ENCODE results near the gene MEIG1. TPM values are rescaled to one million over a fixed set of nuclear protein-coding genes. Genes with fewer than 3 reads are reported as not detected.
"Not testable (repeated sequence)": the region's sequence is repeated elsewhere in the genome, so short reads cannot be mapped to it uniquely, and the experiment has no call there.

The MEIG1 gene
- total RNA-seq, 1 experiment from 2014 or later = 1.7 TPM

DNA sequence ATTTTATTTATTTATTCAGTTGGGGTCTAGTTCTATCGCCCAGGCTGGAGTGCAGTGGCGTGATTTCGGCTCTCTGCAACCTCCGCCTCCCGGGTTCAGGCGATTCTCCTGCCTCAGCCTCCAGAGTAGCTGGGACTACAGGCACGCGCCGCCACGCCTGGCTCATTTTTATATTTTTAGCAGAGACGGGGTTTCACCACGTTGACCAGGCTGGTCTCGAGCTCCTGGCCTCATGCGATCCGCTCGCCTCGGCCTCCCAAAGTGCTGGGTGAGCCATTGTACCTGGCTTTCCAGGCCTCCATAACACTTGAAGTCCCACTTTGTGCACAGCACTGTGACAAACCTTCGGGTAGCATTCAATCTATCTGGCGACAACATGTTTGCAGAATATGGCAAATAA, 4.3 kb upstream of the MEIG1 start:
- BruUV-seq (replicated peaks) = no TSS peak
- peak overlapping the region; percentile 90 for H3K27ac Mint-ChIP-seq (ENCODE audit: low read depth, unreplicated experiment)
- no peaks in the 10 kb centered on the region for H3K27me3 Mint-ChIP-seq (ENCODE audit: insufficient read depth, unreplicated experiment)
- H3K9me3 Mint-ChIP-seq (ENCODE audit: unreplicated experiment) = no peaks in the 10 kb centered on the region
- POLR2A ChIA-PET = interaction anchor here (0.8 to 3.2 kb wide), 15 partner anchors 7 to 214 kb away, joined by 3 to 32 read pairs (median 5); partner anchors contain the start of genes CDNF, HSPA14, MSANTD7 and NMT2
- intact Hi-C loops (cut with micrococcal nuclease) = loop anchor here (5.0 kb wide), 2 partner anchors 118 to 152 kb away; partner anchors contain the start of genes CDNF, HSPA14 and MSANTD7
- peaks cover 5% of the 10 kb centered on the region for H3K4me1 Mint-ChIP-seq (ENCODE audit: insufficient read depth, unreplicated experiment)
- no peaks in the 10 kb centered on the region for H3K36me3 Mint-ChIP-seq (ENCODE audit: insufficient read depth, unreplicated experiment)
- CTCF ChIA-PET = interaction anchor here (0.6 to 2.0 kb wide), 3 partner anchors 76 to 145 kb away, joined by 3 to 9 read pairs (median 3); partner anchors contain the start of gene SUV39H2
- no peak for DNase-seq (ENCODE audit: unreplicated experiment)
- TF ChIP-seq, protein P1, sequence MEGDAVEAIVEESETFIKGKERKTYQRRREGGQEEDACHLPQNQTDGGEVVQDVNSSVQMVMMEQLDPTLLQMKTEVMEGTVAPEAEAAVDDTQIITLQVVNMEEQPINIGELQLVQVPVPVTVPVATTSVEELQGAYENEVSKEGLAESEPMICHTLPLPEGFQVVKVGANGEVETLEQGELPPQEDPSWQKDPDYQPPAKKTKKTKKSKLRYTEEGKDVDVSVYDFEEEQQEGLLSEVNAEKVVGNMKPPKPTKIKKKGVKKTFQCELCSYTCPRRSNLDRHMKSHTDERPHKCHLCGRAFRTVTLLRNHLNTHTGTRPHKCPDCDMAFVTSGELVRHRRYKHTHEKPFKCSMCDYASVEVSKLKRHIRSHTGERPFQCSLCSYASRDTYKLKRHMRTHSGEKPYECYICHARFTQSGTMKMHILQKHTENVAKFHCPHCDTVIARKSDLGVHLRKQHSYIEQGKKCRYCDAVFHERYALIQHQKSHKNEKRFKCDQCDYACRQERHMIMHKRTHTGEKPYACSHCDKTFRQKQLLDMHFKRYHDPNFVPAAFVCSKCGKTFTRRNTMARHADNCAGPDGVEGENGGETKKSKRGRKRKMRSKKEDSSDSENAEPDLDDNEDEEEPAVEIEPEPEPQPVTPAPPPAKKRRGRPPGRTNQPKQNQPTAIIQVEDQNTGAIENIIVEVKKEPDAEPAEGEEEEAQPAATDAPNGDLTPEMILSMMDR (IDR thresholded peaks at IDR 0.05; ENCODE audit: unreplicated experiment) = no peak
- peak overlapping the region; percentile 92 for H3K4me3 Mint-ChIP-seq (ENCODE audit: unreplicated experiment)

DNA sequence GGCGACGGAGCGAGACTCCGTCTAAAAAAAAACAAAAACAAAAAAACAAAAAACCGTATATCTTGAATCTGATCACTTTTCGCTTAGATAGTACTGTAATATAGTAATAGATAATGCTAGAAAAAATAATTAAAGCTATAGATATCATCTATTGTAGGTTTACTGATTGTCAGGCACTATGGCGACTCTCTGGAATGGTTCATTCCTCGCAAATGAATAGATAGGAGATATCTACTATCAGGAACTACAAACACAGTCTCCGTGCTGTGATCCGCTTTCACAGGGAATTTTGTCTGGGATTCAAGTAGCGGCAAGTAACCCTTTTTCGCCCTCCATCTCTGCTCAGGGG, 342 bp upstream of the MEIG1 start:
- Mint-ChIP-seq H3K27me3 (ENCODE audit: insufficient read depth, unreplicated experiment) (no peaks in the 10 kb centered on the region), H3K36me3 (ENCODE audit: insufficient read depth, unreplicated experiment) (no peaks in the 10 kb centered on the region), H3K27ac (ENCODE audit: low read depth, unreplicated experiment) (peak overlapping the region; percentile 99), H3K4me1 (ENCODE audit: insufficient read depth, unreplicated experiment) (no peaks in the 10 kb centered on the region), H3K9me3 (ENCODE audit: unreplicated experiment) (no peaks in the 10 kb centered on the region), H3K4me3 (ENCODE audit: unreplicated experiment) (peak overlapping the region; percentile 98)
- no peak for DNase-seq (ENCODE audit: unreplicated experiment)
- intact Hi-C loops (cut with micrococcal nuclease) = no loop called here
- POLR2A ChIA-PET = interaction anchor here (0.6 to 4.8 kb wide), 16 partner anchors 10 to 1962 kb away, joined by 3 to 62 read pairs (median 4); partner anchors contain the start of genes CDNF, HSPA14, MSANTD7 and RPP38
- TSS peak; percentile 69 for BruUV-seq (replicated peaks)
- TF ChIP-seq, protein P1 (IDR thresholded peaks at IDR 0.05; ENCODE audit: unreplicated experiment) = no peak
- CTCF ChIA-PET = interaction anchor here (1.2 to 1.5 kb wide), 2 partner anchors 56 to 80 kb away, joined by 3 to 5 read pairs; partner anchors contain the start of gene SUV39H2

DNA sequence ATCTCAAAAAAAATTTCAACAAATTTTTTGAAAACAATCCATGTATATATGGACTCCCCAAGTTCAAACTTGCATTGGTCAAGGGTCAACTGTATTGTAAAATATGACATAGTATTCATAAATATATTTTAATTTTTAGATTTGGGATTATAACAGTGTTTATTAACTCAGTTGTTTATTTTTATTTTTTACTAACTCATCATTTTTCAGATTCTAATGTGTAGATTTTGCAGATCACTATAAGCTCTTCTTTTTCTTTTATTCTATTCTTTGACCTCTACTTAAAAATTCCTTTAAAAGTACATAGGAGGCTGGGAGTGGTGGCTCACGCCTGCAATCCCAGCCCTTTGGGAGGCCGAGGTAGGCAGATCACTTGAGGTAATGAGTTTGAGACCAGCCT, 8.7 kb downstream of the MEIG1 start:
- no peaks in the 10 kb centered on the region for H3K36me3 Mint-ChIP-seq (ENCODE audit: insufficient read depth, unreplicated experiment)
- intact Hi-C loops (cut with micrococcal nuclease) = no loop called here
- POLR2A ChIA-PET = interaction anchor here (0.7 kb wide), 1 partner anchor 108 kb away, joined by 4 read pairs; no protein-coding TSS in a partner anchor
- no peaks in the 10 kb centered on the region for H3K9me3 Mint-ChIP-seq (ENCODE audit: unreplicated experiment)
- no peaks in the 10 kb centered on the region for H3K27me3 Mint-ChIP-seq (ENCODE audit: insufficient read depth, unreplicated experiment)
- H3K4me3 Mint-ChIP-seq (ENCODE audit: unreplicated experiment) = no peak overlapping the region
- H3K4me1 Mint-ChIP-seq (ENCODE audit: insufficient read depth, unreplicated experiment) = no peaks in the 10 kb centered on the region
- DNase-seq (ENCODE audit: unreplicated experiment) = no peak
- TF ChIP-seq, protein P1 (IDR thresholded peaks at IDR 0.05; ENCODE audit: unreplicated experiment) = no peak
- CTCF ChIA-PET = no interaction called here
- BruUV-seq (replicated peaks) = no TSS peak
- H3K27ac Mint-ChIP-seq (ENCODE audit: low read depth, unreplicated experiment) = no peak overlapping the region

DNA sequence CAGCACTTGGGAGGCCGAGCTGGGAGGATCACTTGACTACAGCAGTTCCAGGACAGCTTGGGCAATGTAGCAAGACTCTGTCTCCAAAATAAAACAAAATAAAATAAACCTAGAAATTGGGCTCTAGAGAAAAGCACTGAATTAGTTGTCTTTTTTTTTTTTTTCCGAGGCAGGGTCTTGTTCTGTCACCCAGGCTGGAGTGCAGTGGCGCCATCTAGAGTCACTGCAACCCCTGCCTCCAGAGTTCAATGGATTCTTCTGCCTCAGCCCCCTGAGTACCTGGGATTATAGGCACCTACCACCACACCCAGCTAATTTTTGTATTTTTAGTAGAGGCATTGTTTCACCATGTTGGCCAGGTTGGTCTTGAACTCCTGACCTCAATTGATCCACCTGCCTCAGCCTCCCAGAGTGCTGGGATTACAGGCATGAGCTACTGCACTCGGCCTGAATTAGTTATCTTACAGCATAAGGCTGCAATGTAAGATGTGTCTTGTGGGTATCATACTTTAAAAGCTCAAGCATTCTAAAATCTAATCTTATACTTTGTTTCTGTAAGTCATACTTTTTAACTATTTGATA, 12.8 kb downstream of the MEIG1 start:
- Mint-ChIP-seq H3K27me3 (ENCODE audit: insufficient read depth, unreplicated experiment) (no peaks in the 10 kb centered on the region), H3K9me3 (ENCODE audit: unreplicated experiment) (no peaks in the 10 kb centered on the region), H3K27ac (ENCODE audit: low read depth, unreplicated experiment) (no peak overlapping the region), H3K4me3 (ENCODE audit: unreplicated experiment) (no peak overlapping the region), H3K36me3 (ENCODE audit: insufficient read depth, unreplicated experiment) (no peaks in the 10 kb centered on the region), H3K4me1 (ENCODE audit: insufficient read depth, unreplicated experiment) (peaks cover 9% of the 10 kb centered on the region)
- POLR2A ChIA-PET = interaction anchor here (0.7 to 1.7 kb wide), 4 partner anchors 8 to 153 kb away, joined by 3 to 7 read pairs (median 4); no protein-coding TSS in a partner anchor
- TF ChIP-seq, protein P1 (IDR thresholded peaks at IDR 0.05; ENCODE audit: unreplicated experiment) = peak; percentile 47
- CTCF ChIA-PET = interaction anchor here (0.6 to 0.9 kb wide), 4 partner anchors 10 to 494 kb away, joined by 3 to 4 read pairs (median 4); no protein-coding TSS in a partner anchor
- BruUV-seq (replicated peaks) = no TSS peak
- intact Hi-C loops (cut with micrococcal nuclease) = loop anchor here (5.0 to 10.0 kb wide), 2 partner anchors 437 to 475 kb away; no protein-coding TSS in a partner anchor
- DNase-seq (ENCODE audit: unreplicated experiment) = peak; percentile 42

DNA sequence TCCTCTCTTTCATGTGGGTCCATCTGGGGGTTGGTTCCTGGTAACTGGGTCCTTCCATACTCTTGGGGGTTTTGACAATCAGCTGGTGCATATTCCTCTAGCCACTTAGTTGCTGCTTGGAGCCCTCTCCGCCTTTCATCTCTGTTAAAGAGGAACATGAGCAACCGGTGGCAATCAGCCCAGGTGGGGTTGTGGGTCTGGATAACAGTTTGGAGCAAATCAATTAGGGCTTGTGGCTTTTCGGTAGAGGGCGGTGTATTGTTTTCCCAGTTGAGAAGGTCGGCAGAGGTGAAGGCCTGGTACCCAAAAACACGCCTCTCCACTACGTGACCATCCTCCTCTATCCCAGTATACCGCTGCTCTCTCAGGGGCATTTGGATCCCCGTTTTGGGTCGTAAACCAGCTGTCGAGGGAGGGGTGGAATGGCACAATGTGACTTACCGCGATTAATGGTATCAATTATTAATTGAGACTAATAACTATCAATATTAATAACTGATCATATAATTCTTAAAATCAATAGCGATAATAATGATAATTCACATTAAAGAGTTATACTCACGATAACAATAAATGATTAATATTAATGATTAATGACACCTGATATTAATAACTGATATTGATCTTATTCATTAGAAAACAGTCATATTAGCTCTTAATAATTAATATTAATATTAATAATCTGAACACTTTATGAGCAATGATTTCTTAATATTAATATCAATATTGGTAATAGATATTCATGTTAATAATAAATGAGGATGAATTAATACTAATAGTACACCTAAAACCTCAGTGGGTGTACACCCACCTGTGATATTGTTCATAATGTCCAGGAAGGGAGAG, 15.2 kb downstream of the MEIG1 start:
- H3K27ac Mint-ChIP-seq (ENCODE audit: low read depth, unreplicated experiment); DNase-seq (ENCODE audit: unreplicated experiment); H3K9me3 Mint-ChIP-seq (ENCODE audit: unreplicated experiment); H3K4me3 Mint-ChIP-seq (ENCODE audit: unreplicated experiment); H3K27me3 Mint-ChIP-seq (ENCODE audit: insufficient read depth, unreplicated experiment); H3K4me1 Mint-ChIP-seq (ENCODE audit: insufficient read depth, unreplicated experiment); BruUV-seq (replicated peaks); H3K36me3 Mint-ChIP-seq (ENCODE audit: insufficient read depth, unreplicated experiment): not testable (repeated sequence)
- POLR2A ChIA-PET = interaction anchor here (1.1 kb wide), 1 partner anchor 14 kb away, joined by 5 read pairs; no protein-coding TSS in a partner anchor
- intact Hi-C loops (cut with micrococcal nuclease) = loop anchor here (5.0 to 10.0 kb wide), 2 partner anchors 440 to 477 kb away; no protein-coding TSS in a partner anchor
- CTCF ChIA-PET = interaction anchor here (0.7 to 1.1 kb wide), 3 partner anchors 18 to 878 kb away, joined by 3 to 7 read pairs (median 4); no protein-coding TSS in a partner anchor

All from MCF 10A (cell line).